Measurements from ENCODE around the gene NPIPA8. TPM values are rescaled to one million over a fixed set of nuclear protein-coding genes. Genes with fewer than 3 reads are reported as not detected.
"Not testable (repeated sequence)": the region's sequence is repeated elsewhere in the genome, so short reads cannot be mapped to it uniquely, and the experiment has no call there.

The NPIPA8 gene
- total RNA-seq, 1 donor from 2014 or later, result 16.5 TPM

DNA sequence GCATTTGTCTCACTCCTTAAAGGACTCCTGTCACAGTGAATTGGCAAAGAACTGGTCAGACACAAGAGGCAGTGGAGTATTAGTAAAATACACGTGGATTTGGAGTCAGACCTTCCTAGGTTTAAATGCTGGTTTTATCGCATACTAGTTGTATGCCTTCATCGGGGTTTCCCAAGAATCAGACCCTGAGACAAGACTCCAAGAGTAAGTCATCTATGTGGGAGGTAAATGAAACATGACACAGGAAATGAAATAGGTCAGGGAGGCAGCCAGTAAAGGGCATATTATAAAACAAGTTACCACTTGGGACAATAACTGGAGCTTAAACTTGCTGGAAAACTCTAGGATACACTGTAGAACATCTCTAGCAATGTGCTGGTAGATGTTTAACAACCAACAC lies 59.8 kb downstream of the NPIPA8 start:
- not testable (repeated sequence) for DNase-seq

DNA sequence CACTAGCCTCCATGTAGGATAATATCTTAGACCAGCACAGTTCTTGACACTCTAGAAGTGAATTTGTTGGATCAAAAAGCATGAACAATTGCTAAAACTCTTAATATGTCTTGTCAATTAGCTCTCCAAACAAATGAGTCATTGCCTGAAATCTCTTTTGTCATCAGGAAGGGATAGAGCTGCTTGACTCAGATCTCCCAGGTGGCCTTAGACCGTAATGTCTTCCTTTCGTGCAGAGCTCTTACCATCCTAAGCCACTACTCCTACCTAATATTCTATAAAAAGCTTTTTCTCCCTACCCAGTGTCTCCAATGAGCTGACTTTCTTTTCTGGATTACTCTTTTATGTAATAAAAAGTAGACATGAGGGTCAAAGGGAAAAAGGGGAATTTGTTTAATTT lies 66.4 kb downstream of the NPIPA8 start:
- not testable (repeated sequence) for DNase-seq

Small RNAs within 50 kb of the gene (small RNA-seq; reads per million reads assigned to genes)
- not detected for gene AC126755.6 (ENCODE audit: low replicate concordance)
- not detected for gene MIR6511A4 (ENCODE audit: low replicate concordance)
- gene MIR6770-3 (ENCODE audit: low replicate concordance), result not detected

Other genes with a start within 250 kb of the NPIPA8 start
- 44.1 TPM for gene NOMO2, start 225.4 kb upstream of the NPIPA8 start, total RNA-seq